HCT116 (cell line): ENCODE data around the gene CBY1.
"Not testable (repeated sequence)": the region's sequence is repeated elsewhere in the genome, so short reads cannot be mapped to it uniquely, and the experiment has no call there.

Experiments
- FOSL1 ChIP-seq: IDR thresholded peaks from 2 replicates; pipeline ENCODE4 v1.6.1; 2012; ENCODE audit warnings: low read depth
- POLR2A ChIP-seq: IDR thresholded peaks from 2 replicates; pipeline ENCODE4 v1.7.0; 2011; ENCODE audit warnings: borderline replicate concordance; ENCODE audit not compliant: insufficient read depth, insufficient read length; ENCODE audit errors: extremely low read depth
- POLR2AphosphoS5 ChIP-seq: IDR thresholded peaks from 2 replicates; pipeline ENCODE4 v1.6.1; 2011; ENCODE audit warnings: mild to moderate bottlenecking, low read depth, low read length, moderate library complexity
- TF ChIP-seq, protein P1 (sequence below), 3 experiments: fragments of 200-600 bp in 1 of 3; sonication (generic) in 1 of 3; IDR thresholded peaks in 2 of 3; conservative IDR thresholded peaks in 1 of 3; 2 replicates each; pipeline ENCODE4 v1.5.1; 2012 to 2017; ENCODE audit warnings: low read depth in 2 of 3, low read length in 2 of 3, antibody characterized with exemption in 1 of 3, borderline replicate concordance in 1 of 3, control low read depth in 1 of 3, mild to moderate bottlenecking in 1 of 3, mixed read lengths in 1 of 3, mixed run types in 1 of 3, moderate library complexity in 1 of 3; ENCODE audit not compliant: insufficient read depth in 1 of 3

DNA sequence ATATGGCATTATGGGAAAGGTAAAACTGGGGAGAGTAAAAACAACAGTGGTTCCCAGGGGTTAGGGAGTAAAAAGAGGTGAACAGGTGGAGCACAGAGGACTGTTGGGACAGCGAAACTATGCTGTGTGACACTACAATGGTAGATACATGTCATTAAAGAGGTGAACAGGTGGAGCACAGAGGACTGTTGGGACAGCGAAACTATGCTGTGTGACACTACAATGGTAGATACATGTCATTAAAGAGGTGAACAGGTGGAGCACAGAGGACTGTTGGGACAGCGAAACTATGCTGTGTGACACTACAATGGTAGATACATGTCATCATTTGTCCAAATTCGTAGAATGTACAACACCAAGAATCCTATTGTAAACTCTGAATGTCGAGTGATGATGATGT is 12.2 kb upstream of the CBY1 start:
- not testable (repeated sequence) for TF ChIP-seq POLR2A, POLR2AphosphoS5, FOSL1
- TF ChIP-seq, protein P1, sequence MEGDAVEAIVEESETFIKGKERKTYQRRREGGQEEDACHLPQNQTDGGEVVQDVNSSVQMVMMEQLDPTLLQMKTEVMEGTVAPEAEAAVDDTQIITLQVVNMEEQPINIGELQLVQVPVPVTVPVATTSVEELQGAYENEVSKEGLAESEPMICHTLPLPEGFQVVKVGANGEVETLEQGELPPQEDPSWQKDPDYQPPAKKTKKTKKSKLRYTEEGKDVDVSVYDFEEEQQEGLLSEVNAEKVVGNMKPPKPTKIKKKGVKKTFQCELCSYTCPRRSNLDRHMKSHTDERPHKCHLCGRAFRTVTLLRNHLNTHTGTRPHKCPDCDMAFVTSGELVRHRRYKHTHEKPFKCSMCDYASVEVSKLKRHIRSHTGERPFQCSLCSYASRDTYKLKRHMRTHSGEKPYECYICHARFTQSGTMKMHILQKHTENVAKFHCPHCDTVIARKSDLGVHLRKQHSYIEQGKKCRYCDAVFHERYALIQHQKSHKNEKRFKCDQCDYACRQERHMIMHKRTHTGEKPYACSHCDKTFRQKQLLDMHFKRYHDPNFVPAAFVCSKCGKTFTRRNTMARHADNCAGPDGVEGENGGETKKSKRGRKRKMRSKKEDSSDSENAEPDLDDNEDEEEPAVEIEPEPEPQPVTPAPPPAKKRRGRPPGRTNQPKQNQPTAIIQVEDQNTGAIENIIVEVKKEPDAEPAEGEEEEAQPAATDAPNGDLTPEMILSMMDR (IDR thresholded peaks at IDR 0.05 in 2 of 3, conservative IDR thresholded peaks at IDR 0.05 in 1 of 3; ENCODE audit: borderline replicate concordance in 1 of 3, insufficient read depth in 1 of 3, low read depth in 2 of 3, low read length in 2 of 3), result not testable (repeated sequence)
